ENCODE measurements around the gene ANKRD23. TPM values are rescaled to one million over a fixed set of nuclear protein-coding genes. Genes with fewer than 3 reads are reported as not detected.

Gene ANKRD23
- total and polyA plus RNA-seq, 2 of the 8 experiments (the other 6 are each of a cell fraction or from before 2014, with no cell fraction given), result 3.4 to 3.5 TPM

DNA sequence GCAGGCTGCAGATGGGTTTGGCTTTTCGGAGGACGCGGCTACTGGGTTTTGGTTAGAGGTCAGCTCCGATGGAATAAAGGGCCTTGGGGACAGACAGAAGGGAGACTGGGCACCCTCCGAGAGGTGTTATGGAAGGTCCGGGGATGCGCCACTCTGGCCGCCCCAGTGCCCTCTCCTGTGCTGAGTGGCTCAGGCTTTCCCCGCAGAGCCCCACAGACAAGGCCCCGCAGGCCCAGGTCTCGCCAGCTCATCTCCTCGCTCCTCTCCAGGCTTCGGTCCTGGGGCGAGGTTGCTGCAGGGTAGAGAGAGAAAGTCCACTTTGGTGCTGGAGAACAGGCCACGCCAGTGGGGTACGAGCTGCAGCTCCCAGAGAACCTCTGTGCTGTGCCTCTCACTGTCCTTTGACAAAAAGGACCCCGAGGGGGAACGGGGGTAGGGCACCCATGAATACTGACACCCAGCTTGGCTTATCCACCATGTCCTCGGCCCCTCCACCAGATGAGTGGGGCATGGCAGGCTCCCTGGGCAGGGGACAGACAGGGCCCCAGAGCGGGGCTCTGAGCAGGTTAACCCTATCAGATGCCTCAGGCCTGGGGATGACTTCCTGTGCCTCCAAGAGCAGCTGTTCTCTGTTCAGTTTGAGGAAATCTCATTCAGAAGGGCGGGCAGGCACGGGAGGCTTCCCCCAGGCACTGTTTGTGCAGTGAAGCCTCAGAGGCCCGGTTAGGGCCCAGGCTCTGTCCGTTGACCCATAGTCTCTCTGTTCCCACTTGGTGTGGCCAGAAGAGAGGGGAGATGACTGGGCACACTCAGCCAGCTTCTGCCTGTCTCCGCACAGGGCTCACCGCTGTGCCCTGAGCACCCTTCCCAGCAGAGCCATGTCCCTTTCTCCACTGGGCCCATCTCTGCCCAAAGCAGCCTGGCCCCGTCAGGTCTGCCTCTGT lies 43.5 kb downstream of the ANKRD23 start:
- peaks cover 0 to 5% of the 10 kb centered on the region in 2 experiments for H4K20me1 ChIP-seq (replicated peaks in 1 of 2; ENCODE audit: control insufficient read depth in 1 of 2, insufficient read depth in 2 of 2, low read length in 2 of 2)
- no peaks in the 10 kb centered on the region; a peak in 2 of 7 replicates for H3K4me1 ChIP-seq (replicated peaks in 1 of 4; ENCODE audit: control insufficient read depth in 3 of 4, insufficient read depth in 4 of 4, low read length in 3 of 4)
- no peak overlapping the region for H3K56ac ChIP-seq (replicated peaks; ENCODE audit: insufficient read length, low read depth, low read length)
- ChIA-PET CTCF (ENCODE audit: partially characterized antibody) (interaction anchor here (0.7 to 5.0 kb wide), 32 partner anchors 8 to 250 kb away, joined by 3 to 46 read pairs (median 4); partner anchors contain the start of gene CNNM4), POLR2A (ENCODE audit: partially characterized antibody) (interaction anchor here (0.6 to 1.8 kb wide), 5 partner anchors 9 to 209 kb away, joined by 3 to 8 read pairs (median 4); no protein-coding TSS in a partner anchor)
- 0 out of 2 replicates have a peak overlapping the region, but pooled peaks have one; percentile 62 for H3K18ac ChIP-seq (ENCODE audit: extremely low read depth, low read length)
- peak overlapping the region; percentile 60 for H4K5ac ChIP-seq (ENCODE audit: insufficient read length, low read depth, low read length)
- H3K4me2 ChIP-seq (ENCODE audit: insufficient read depth in 1 of 2, low read depth in 2 of 2, low read length in 2 of 2), result no peak overlapping the region
- H3K14ac ChIP-seq (ENCODE audit: insufficient read length), result no peak overlapping the region
- H3K23me2 ChIP-seq (ENCODE audit: low read depth, low read length), result peaks cover 7% of the 10 kb centered on the region; the same call in 1 of the 2 replicates
- no peaks in the 10 kb centered on the region for H3K79me2 ChIP-seq (ENCODE audit: control insufficient read depth in 1 of 2, insufficient read depth in 2 of 2, low read length in 2 of 2)
- H3K4ac ChIP-seq (replicated peaks; ENCODE audit: insufficient read length, low read depth, low read length), result peak overlapping the region; percentile 79
- H2BK5ac ChIP-seq (ENCODE audit: low read depth, low read length), result peak overlapping the region; percentile 84
- H2AK5ac ChIP-seq (ENCODE audit: low read depth, low read length), result no peak overlapping the region
- WGBS, 2 experiments (ENCODE audit: extremely low coverage in 1 of 2, insufficient coverage in 1 of 2, insufficient read length in 1 of 2, insufficient replicate concordance in 2 of 2, low coverage in 1 of 2, low lambda C conversion rate in 2 of 2, missing lambda C conversion rate in 1 of 2), result 89% methylated on average over 25 of the region's 27 CpGs; no CpG with 5 or more reads in 1 of the 2 experiments
- no peak overlapping the region for H3K9ac ChIP-seq (replicated peaks in 1 of 4; ENCODE audit: extremely low read depth in 1 of 4, low read depth in 3 of 4, low read length in 3 of 4)
- H2BK20ac ChIP-seq (ENCODE audit: low read length), result no peak overlapping the region
- no peak overlapping the region for H2AFZ ChIP-seq (ENCODE audit: low read length)
- no peak overlapping the region for H4K8ac ChIP-seq (ENCODE audit: extremely low read depth, insufficient read depth, low read length)
- no peaks in the 10 kb centered on the region for H3K9me3 ChIP-seq (ENCODE audit: insufficient read depth in 2 of 2, low read depth in 1 of 2, low read length in 1 of 2)
- DNase-seq (ENCODE audit: low read depth in 1 of 2, low spot score in 2 of 2) (no peak), FAIRE-seq (no peak)
- H2BK12ac ChIP-seq (ENCODE audit: low read depth, low read length), result peak overlapping the region; percentile 44; the same call in 1 of the 2 replicates
- peak overlapping the region; percentile 5; the same call in 1 of the 2 replicates for H2BK15ac ChIP-seq (ENCODE audit: low read length)
- no peak overlapping the region for H3K27ac ChIP-seq (ENCODE audit: low read depth, low read length)
- H3K79me1 ChIP-seq (ENCODE audit: low read depth, low read length), result no peaks in the 10 kb centered on the region
- H4K91ac ChIP-seq (replicated peaks; ENCODE audit: insufficient read length, low read length), result peak overlapping the region; percentile 39
- no peak overlapping the region for H3K23ac ChIP-seq (ENCODE audit: insufficient read length)
- no peaks in the 10 kb centered on the region for H3K27me3 ChIP-seq (replicated peaks in 1 of 4; ENCODE audit: control insufficient read depth in 3 of 4, extremely low read depth in 1 of 4, insufficient read depth in 3 of 4, low read length in 3 of 4)
- H3K4me3 ChIP-seq (ENCODE audit: extremely low read depth in 1 of 4, insufficient read depth in 2 of 4, low read depth in 3 of 4, low read length in 4 of 4), result no peak overlapping the region
- peaks cover 0 to 6% (median 5%) of the 10 kb centered on the region in 4 experiments; a peak in 3 of 8 replicates for H3K36me3 ChIP-seq (ENCODE audit: control insufficient read depth in 2 of 4, insufficient read depth in 4 of 4, low read length in 3 of 4)
- no peak overlapping the region for H2BK120ac ChIP-seq (replicated peaks; ENCODE audit: low read depth, low read length)
- TF ChIP-seq, protein P1, sequence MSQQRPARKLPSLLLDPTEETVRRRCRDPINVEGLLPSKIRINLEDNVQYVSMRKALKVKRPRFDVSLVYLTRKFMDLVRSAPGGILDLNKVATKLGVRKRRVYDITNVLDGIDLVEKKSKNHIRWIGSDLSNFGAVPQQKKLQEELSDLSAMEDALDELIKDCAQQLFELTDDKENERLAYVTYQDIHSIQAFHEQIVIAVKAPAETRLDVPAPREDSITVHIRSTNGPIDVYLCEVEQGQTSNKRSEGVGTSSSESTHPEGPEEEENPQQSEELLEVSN (IDR thresholded peaks at IDR 0.05), result no peak
- TF ChIP-seq FOSL1 (IDR thresholded peaks at IDR 0.05; ENCODE audit: insufficient read depth, low read depth, low read length), result no peak
- no peak for TF ChIP-seq BCL11A (IDR thresholded peaks at IDR 0.05; ENCODE audit: low read depth in 2 of 2, low read length in 2 of 2)
- TF ChIP-seq ASH2L (IDR thresholded peaks at IDR 0.05; ENCODE audit: low read length), result no peak
- no peak for TF ChIP-seq CHD2 (IDR thresholded peaks at IDR 0.05; ENCODE audit: low read length)
- TF ChIP-seq SUZ12 (IDR thresholded peaks at IDR 0.05; ENCODE audit: low read length), result no peak
- TF ChIP-seq BRCA1 (IDR thresholded peaks at IDR 0.05; ENCODE audit: low read depth, low read length), result no peak
- no peak for TF ChIP-seq EP300 (IDR thresholded peaks at IDR 0.05; ENCODE audit: borderline replicate concordance in 1 of 2, low read depth in 2 of 2, low read length in 2 of 2)
- TF ChIP-seq RFX5 (IDR thresholded peaks at IDR 0.05; ENCODE audit: borderline replicate concordance, low read depth, low read length), result no peak
- TF ChIP-seq SRF (IDR thresholded peaks at IDR 0.05; ENCODE audit: low read depth, low read length), result no peak

Measured in H1 (cell line).